ENCODE measurements around the gene ROR1. TPM values are rescaled to one million over a fixed set of nuclear protein-coding genes. Genes with fewer than 3 reads are reported as not detected.

ROR1 gene
- total and polyA plus RNA-seq, 2 experiments from 2014 or later: 27.6 to 47.8 TPM

GRCh38 chr1:63742526-63742925 is 31.3 kb upstream of the ROR1 start:
- Histone ChIP-seq H3K36me3 (no peaks in the 10 kb centered on the region), H3K4me3 (no peak overlapping the region), H3K9me3 (ENCODE audit: low read depth) (no peaks in the 10 kb centered on the region), H3K27me3 (no peaks in the 10 kb centered on the region), H3K4me1 (ENCODE audit: low read depth) (peaks cover 7% of the 10 kb centered on the region), H3K27ac (no peak overlapping the region)
- DNase-seq (ENCODE audit: low read depth in 1 of 2, low spot score in 1 of 2): no peak
- TF ChIP-seq CTCF (IDR thresholded peaks at IDR 0.05; ENCODE audit: low read depth, low read length): no peak

- Histone ChIP-seq H3K4me3 (no peak overlapping the region), H3K27ac (no peak overlapping the region)
- DNase-seq (ENCODE audit: low read depth in 1 of 2, low spot score in 1 of 2): no peak
These were observed 30.0 kb upstream of the ROR1 start for GRCh38 chr1:63743781-63744180.

GRCh38 chr1:63746129-63746864 is 27.5 kb upstream of the ROR1 start:
- H3K27me3 ChIP-seq: no peaks in the 10 kb centered on the region
- no peak overlapping the region for H3K4me3 ChIP-seq
- no peaks in the 10 kb centered on the region for H3K9me3 ChIP-seq (ENCODE audit: low read depth)
- no peaks in the 10 kb centered on the region for H3K36me3 ChIP-seq
- TF ChIP-seq CTCF (IDR thresholded peaks at IDR 0.05; ENCODE audit: low read depth, low read length): no peak
- H3K27ac ChIP-seq: no peak overlapping the region
- peak; percentile 59 to 64 for DNase-seq (ENCODE audit: low read depth in 1 of 2, low spot score in 1 of 2)
- H3K4me1 ChIP-seq (ENCODE audit: low read depth): peaks cover 7% of the 10 kb centered on the region

More at GRCh38 chr1:63743781-63744180, 30.0 kb upstream of the ROR1 start:
- Histone ChIP-seq H3K4me1 (ENCODE audit: low read depth) (peaks cover 7% of the 10 kb centered on the region), H3K36me3 (no peaks in the 10 kb centered on the region), H3K27me3 (no peaks in the 10 kb centered on the region), H3K9me3 (ENCODE audit: low read depth) (no peaks in the 10 kb centered on the region)
- no peak for TF ChIP-seq CTCF (IDR thresholded peaks at IDR 0.05; ENCODE audit: low read depth, low read length)

- Histone ChIP-seq H3K9me3 (ENCODE audit: low read depth) (no peaks in the 10 kb centered on the region), H3K27ac (no peak overlapping the region), H3K36me3 (no peaks in the 10 kb centered on the region), H3K27me3 (no peaks in the 10 kb centered on the region), H3K4me1 (ENCODE audit: low read depth) (peaks cover 7% of the 10 kb centered on the region), H3K4me3 (no peak overlapping the region)
- TF ChIP-seq CTCF (IDR thresholded peaks at IDR 0.05; ENCODE audit: low read depth, low read length): no peak
- no peak for DNase-seq (ENCODE audit: low read depth in 1 of 2, low spot score in 1 of 2)
These were observed 26.4 kb upstream of the ROR1 start for GRCh38 chr1:63747445-63747844.

GRCh38 chr1:63748046-63748580 is 25.7 kb upstream of the ROR1 start:
- Histone ChIP-seq H3K27ac (no peak overlapping the region), H3K4me3 (no peak overlapping the region), H3K4me1 (ENCODE audit: low read depth) (peaks cover 7% of the 10 kb centered on the region), H3K9me3 (ENCODE audit: low read depth) (no peaks in the 10 kb centered on the region), H3K27me3 (no peaks in the 10 kb centered on the region), H3K36me3 (no peaks in the 10 kb centered on the region)
- DNase-seq (ENCODE audit: low read depth in 1 of 2, low spot score in 1 of 2): no peak
- no peak for TF ChIP-seq CTCF (IDR thresholded peaks at IDR 0.05; ENCODE audit: low read depth, low read length)
